Astrocyte of the spinal cord (primary cell): Measurements from ENCODE around the gene AOPEP.
A peak's percentile ranks its signal among the peaks of the same experiment; 100 is the strongest.

Experiments used
- DNase-seq: peaks from one replicate; pipeline ENCODE4 v3.0.0; 2011; ENCODE audit warnings: low read depth, low spot score
- H3K4me3 ChIP-seq: 2 replicates; pipeline ENCODE4 v1.5.1; 2011; ENCODE audit warnings: low read depth, mild to moderate bottlenecking, low read length, moderate library complexity
- CTCF ChIP-seq: IDR thresholded peaks from 2 replicates; pipeline ENCODE4 v1.5.1; 2012; ENCODE audit warnings: low read depth, mild to moderate bottlenecking, low read length, inconsistent platforms
- in situ Hi-C: cut with HindIII; loops from 2 replicates; pipeline ENCODE4 v1.10.0; 2017; ENCODE audit warnings: low sequenced_read_pairs

AOPEP gene

GRCh38 chr9:94945197-94946144 lies 219.0 kb downstream of the AOPEP start:
- in situ Hi-C loops: no loop called here
- peak; percentile 86 for DNase-seq
- TF ChIP-seq CTCF: no peak
- H3K4me3 ChIP-seq: no peak overlapping the region

- no peak for DNase-seq
- in situ Hi-C loops: no loop called here
- no peak for TF ChIP-seq CTCF
- no peak overlapping the region for H3K4me3 ChIP-seq
Observed at GRCh38 chr9:94946256-94946655, 219.8 kb downstream of the AOPEP start.

GRCh38 chr9:94948567-94949235 lies 222.2 kb downstream of the AOPEP start:
- in situ Hi-C loops: no loop called here
- no peak overlapping the region for H3K4me3 ChIP-seq
- no peak for TF ChIP-seq CTCF
- DNase-seq: no peak

GRCh38 chr9:94949370-94949769 lies 222.9 kb downstream of the AOPEP start:
- in situ Hi-C loops: no loop called here
- H3K4me3 ChIP-seq: no peak overlapping the region
- TF ChIP-seq CTCF: no peak
- DNase-seq: no peak

GRCh38 chr9:94950040-94950578 lies 223.6 kb downstream of the AOPEP start:
- in situ Hi-C loops: no loop called here
- H3K4me3 ChIP-seq: no peak overlapping the region
- no peak for TF ChIP-seq CTCF
- no peak for DNase-seq

- no peak for DNase-seq
Observed at GRCh38 chr9:94950579-94951323, 224.3 kb downstream of the AOPEP start.

More at GRCh38 chr9:94950579-94951323, 224.3 kb downstream of the AOPEP start:
- in situ Hi-C loops: no loop called here
- no peak for TF ChIP-seq CTCF
- no peak overlapping the region for H3K4me3 ChIP-seq
